Osteoblast (primary cell): ENCODE data around the gene TNFRSF14. TPM values are rescaled to one million over a fixed set of nuclear protein-coding genes. Genes with fewer than 3 reads are reported as not detected.

Experiments used
- DNase-seq: peaks from one replicate; pipeline ENCODE4 v3.0.0; 2011; ENCODE audit warnings: low spot score, mixed read lengths; ENCODE audit not compliant: insufficient read length; ENCODE audit errors: missing footprints
- H2AFZ ChIP-seq: 2 replicates; pipeline ENCODE4 v1.6.0; 2011; ENCODE audit warnings: mild to moderate bottlenecking, low read length
- H3K27ac ChIP-seq: 2 replicates; pipeline ENCODE4 v1.5.1; 2011; ENCODE audit warnings: mild to moderate bottlenecking, low read depth, low read length, moderate library complexity
- H3K27me3 ChIP-seq: 2 replicates; pipeline ENCODE4 v1.6.0; 2012; ENCODE audit warnings: mild to moderate bottlenecking, control low read depth, inconsistent platforms, low read length, moderate library complexity; ENCODE audit not compliant: insufficient read depth
- H3K36me3 ChIP-seq: 2 replicates; pipeline ENCODE4 v1.5.1; 2011; ENCODE audit warnings: mild to moderate bottlenecking, low read length, control low read depth, moderate library complexity; ENCODE audit not compliant: insufficient read depth
- H3K4me1 ChIP-seq: 2 replicates; pipeline ENCODE4 v1.5.1; 2011; ENCODE audit warnings: mild to moderate bottlenecking, low read length, control low read depth, moderate library complexity; ENCODE audit not compliant: insufficient read depth
- H3K4me2 ChIP-seq: 2 replicates; pipeline ENCODE4 v1.6.0; 2011; ENCODE audit warnings: mild to moderate bottlenecking, low read length; ENCODE audit not compliant: insufficient read depth
- H3K4me3 ChIP-seq: fragments of 200-600 bp; sonication (generic); 3 replicates; pipeline ENCODE4 v1.5.1; 2012; ENCODE audit warnings: mild to moderate bottlenecking, low read length, inconsistent platforms; ENCODE audit not compliant: insufficient read depth
- H3K79me2 ChIP-seq: 2 replicates; pipeline ENCODE4 v1.6.0; 2012; ENCODE audit warnings: mild to moderate bottlenecking, low read length, control low read depth, inconsistent platforms; ENCODE audit not compliant: insufficient read depth
- H3K9me3 ChIP-seq: 2 replicates; pipeline ENCODE4 v1.5.1; 2011; ENCODE audit warnings: low read depth, low read length, control low read depth
- H4K20me1 ChIP-seq: 2 replicates; pipeline ENCODE4 v1.6.0; 2012; ENCODE audit warnings: mild to moderate bottlenecking, low read length, control low read depth; ENCODE audit not compliant: insufficient read depth
- total RNA-seq: library from RNA; depleted of rRNA; stranded (reverse); fragments of >200 nt; gene quantifications from 2 replicates; pipeline ENCODE4 v1.2.3, GENCODE V29; 2012
- TF ChIP-seq, protein P1 (sequence below): IDR thresholded peaks from 2 replicates; pipeline ENCODE4 v1.5.1; 2011; ENCODE audit warnings: mild to moderate bottlenecking, low read depth, low read length, moderate library complexity; ENCODE audit errors: extremely low read depth

The TNFRSF14 gene
- total RNA-seq, 1 donor: 36.6 TPM

DNA sequence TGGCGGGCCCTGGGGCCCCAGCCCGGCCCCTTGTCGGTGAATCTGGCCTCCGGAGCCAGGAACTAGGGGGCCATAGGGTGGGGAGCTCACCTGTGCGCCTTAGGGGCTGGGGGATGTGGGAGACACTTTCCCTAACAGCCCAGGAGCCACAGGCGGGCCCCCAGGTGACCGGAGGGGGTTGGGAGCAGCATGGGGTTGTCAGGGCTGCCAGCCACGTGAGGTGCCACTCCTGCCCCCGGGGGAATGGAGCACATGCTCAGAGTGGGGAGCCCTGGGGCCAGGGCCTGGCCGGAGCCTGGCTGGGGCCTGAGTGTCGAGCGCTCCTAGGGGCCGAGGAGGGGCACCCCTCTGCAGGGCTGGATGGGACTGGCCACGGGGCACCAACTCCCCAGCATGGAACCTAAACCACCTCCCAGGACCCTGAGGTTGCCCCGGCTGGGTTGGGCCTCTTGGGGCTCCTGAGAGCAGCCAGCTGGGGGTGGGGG is 50.3 kb downstream of the TNFRSF14 start:
- Histone ChIP-seq H3K27ac (no peak overlapping the region), H3K27me3 (no peaks in the 10 kb centered on the region), H2AFZ (no peak overlapping the region), H3K36me3 (no peaks in the 10 kb centered on the region), H3K79me2 (no peaks in the 10 kb centered on the region), H3K4me1 (no peaks in the 10 kb centered on the region), H4K20me1 (no peaks in the 10 kb centered on the region), H3K9me3 (no peaks in the 10 kb centered on the region), H3K4me3 (no peak overlapping the region), H3K4me2 (no peak overlapping the region)
- DNase-seq: peak; percentile 70
- TF ChIP-seq, protein P1, sequence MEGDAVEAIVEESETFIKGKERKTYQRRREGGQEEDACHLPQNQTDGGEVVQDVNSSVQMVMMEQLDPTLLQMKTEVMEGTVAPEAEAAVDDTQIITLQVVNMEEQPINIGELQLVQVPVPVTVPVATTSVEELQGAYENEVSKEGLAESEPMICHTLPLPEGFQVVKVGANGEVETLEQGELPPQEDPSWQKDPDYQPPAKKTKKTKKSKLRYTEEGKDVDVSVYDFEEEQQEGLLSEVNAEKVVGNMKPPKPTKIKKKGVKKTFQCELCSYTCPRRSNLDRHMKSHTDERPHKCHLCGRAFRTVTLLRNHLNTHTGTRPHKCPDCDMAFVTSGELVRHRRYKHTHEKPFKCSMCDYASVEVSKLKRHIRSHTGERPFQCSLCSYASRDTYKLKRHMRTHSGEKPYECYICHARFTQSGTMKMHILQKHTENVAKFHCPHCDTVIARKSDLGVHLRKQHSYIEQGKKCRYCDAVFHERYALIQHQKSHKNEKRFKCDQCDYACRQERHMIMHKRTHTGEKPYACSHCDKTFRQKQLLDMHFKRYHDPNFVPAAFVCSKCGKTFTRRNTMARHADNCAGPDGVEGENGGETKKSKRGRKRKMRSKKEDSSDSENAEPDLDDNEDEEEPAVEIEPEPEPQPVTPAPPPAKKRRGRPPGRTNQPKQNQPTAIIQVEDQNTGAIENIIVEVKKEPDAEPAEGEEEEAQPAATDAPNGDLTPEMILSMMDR: no peak

GRCh38 chr1:2606881-2607621 is 50.9 kb downstream of the TNFRSF14 start:
- H3K4me1 ChIP-seq: no peaks in the 10 kb centered on the region
- no peak overlapping the region for H3K4me2 ChIP-seq
- H3K27ac ChIP-seq: no peak overlapping the region
- no peaks in the 10 kb centered on the region for H3K9me3 ChIP-seq
- peak; percentile 36 for DNase-seq
- no peaks in the 10 kb centered on the region for H3K36me3 ChIP-seq
- no peak overlapping the region for H2AFZ ChIP-seq
- TF ChIP-seq, protein P1: no peak
- H3K27me3 ChIP-seq: no peaks in the 10 kb centered on the region
- no peaks in the 10 kb centered on the region for H4K20me1 ChIP-seq
- H3K4me3 ChIP-seq: no peak overlapping the region
- no peaks in the 10 kb centered on the region for H3K79me2 ChIP-seq

- Histone ChIP-seq H4K20me1 (no peaks in the 10 kb centered on the region), H3K9me3 (no peaks in the 10 kb centered on the region), H3K4me2 (no peak overlapping the region), H3K27me3 (no peaks in the 10 kb centered on the region), H3K79me2 (no peaks in the 10 kb centered on the region), H3K4me1 (no peaks in the 10 kb centered on the region), H3K27ac (no peak overlapping the region), H3K4me3 (no peak overlapping the region), H3K36me3 (no peaks in the 10 kb centered on the region), H2AFZ (no peak overlapping the region)
- TF ChIP-seq, protein P1: no peak
- peak; percentile 62 for DNase-seq
These were observed 51.5 kb downstream of the TNFRSF14 start for GRCh38 chr1:2607641-2608091.

DNA sequence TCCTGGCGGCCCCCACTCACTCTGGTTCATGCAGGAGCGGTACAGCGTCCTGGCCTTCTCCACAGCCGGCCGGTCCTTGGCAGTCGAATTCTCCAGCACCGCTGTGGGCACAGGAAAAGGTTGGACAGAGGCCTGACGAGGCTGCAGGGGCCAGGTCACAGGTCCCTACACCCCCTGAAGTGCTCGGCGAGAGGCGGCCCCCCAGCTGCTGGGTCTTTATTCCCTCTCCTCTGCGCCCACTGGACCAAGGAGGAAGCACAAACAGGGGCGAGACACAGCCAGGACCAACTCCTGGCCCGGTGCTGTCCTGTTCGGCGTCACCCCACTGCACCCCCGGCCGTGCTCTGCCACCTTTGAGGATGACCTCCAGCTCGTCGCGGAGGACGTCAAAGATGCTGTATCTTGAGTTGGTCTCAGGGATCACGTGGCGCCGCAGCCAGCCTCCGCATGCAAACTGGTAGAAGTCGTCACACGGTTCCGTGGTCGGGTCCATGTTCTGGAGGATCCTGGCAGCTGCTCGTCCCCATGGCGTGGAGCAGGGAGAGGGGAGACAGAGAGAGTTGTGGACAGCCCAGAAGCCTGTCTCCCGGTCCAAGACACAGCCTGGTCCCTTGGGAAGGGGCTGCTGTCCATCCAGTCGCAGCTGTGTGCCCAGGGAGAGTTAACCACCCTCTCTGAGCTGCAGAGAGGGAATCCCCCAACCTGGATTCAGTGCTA is 53.3 kb downstream of the TNFRSF14 start:
- peak; percentile 35 for DNase-seq
- Histone ChIP-seq H3K36me3 (no peaks in the 10 kb centered on the region), H3K79me2 (no peaks in the 10 kb centered on the region), H4K20me1 (no peaks in the 10 kb centered on the region), H2AFZ (no peak overlapping the region), H3K9me3 (no peaks in the 10 kb centered on the region), H3K4me2 (no peak overlapping the region), H3K4me3 (no peak overlapping the region), H3K4me1 (no peaks in the 10 kb centered on the region), H3K27me3 (no peaks in the 10 kb centered on the region), H3K27ac (no peak overlapping the region)
- TF ChIP-seq, protein P1: no peak
